Middle frontal gyrus (tissue), 1 donor: ENCODE data around the gene ADAMTS4.
A peak's percentile ranks its signal among the peaks of the same experiment; 100 is the strongest.

Source experiments
- DNase-seq: peaks from one replicate; pipeline ENCODE4 v3.0.0-alpha.2; 2015; ENCODE audit warnings: low spot score; ENCODE audit errors: extremely low spot score

Gene ADAMTS4

GRCh38 chr1:161220002-161220401, 21.1 kb upstream of the ADAMTS4 start:
- DNase-seq: no peak

DNA sequence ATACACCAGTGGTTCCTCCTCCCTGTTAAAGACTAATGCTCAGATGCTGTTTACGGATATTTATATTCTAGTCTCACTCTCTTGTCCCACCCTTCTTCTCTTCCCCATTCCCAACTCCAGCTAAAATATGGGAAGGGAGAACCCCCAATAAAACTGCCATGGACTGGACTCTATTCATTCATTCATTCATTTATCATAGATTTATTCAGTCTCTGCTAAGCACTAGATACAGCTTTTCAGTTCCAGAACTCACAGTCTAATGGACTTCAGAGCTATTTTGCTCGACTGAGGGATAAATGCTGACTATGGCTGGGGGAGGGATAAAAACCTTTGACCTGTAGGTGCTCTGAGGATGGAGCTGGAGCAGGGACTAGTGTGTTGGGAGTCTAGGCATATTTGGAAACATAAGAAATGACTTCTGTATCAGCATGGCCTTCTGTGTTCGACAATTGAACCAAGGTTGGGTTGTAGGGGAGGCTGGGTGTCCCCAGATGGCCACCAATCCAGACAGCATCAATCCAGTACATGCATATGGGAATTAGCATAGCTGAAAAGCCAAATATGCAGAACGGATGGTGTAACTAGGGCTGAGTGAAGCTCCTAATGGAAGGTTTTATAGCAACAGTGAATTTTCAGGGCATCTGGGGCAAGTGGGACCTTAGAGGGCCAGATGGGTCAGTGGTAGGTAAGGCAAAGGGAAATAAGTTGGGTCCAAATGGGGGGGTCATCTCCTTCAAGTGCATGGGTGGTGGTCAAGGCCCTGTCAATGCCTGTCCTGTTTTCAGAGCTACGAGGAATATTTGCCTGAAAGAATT, 20.4 kb upstream of the ADAMTS4 start:
- no peak for DNase-seq

- DNase-seq: no peak
These were observed 19.6 kb upstream of the ADAMTS4 start for GRCh38 chr1:161218301-161219077.

GRCh38 chr1:161217831-161218230, 19.0 kb upstream of the ADAMTS4 start:
- no peak for DNase-seq

DNA sequence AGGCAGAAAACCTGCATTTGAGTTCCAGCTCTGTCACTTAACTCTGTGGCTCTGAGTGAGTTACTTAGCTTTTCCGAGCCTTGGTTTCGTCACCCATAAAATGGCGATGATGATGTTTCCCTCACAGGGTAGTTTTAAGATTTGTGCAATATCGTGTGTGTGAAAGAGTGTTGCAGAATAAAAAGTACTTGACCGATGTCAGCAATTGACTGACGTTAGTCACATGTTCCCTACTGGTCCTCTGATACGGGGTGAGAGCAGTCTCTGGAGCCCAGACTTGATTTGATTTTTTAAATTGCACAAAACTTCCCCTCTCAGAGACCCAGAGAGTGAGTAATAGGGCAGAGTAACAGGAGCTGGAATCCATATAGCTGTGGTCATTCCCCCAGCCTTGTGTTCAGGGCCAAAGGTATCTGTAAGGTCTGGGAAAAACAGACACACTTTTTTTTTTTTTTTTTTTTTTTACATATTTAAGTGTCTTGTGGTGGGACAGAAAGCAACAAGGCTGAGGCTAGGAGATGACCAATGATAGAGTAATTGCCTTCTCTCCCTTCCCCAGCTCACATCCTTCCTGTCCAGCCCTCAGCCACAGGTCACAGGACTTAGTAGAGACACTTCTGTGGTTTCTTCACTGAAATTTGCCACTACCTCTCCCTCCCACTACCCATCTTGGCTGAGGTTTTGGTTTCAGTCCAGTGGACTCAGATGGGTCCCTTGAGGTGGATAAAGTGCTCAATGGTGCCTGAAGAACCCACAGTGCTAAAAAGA, 18.3 kb upstream of the ADAMTS4 start:
- no peak for DNase-seq

DNA sequence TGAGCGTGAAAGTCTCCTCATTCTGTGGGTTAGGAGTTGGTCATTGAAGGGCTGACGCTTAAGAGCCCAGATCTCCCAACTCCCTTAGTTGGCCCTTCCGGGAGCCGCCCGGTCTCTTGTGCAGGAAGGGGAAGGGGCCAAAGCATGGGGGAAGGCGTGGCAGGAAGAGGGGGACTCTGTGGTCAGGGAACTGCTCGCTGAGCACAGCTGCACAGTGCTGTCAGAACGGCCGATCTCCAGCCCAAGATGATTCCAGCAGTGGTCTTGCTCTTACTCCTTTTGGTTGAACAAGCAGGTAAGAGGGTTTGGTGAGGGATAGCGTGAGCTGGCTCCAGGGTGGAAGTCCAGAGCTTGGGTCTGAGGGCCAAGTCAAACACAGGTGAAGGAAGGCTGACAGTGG, 16.2 kb upstream of the ADAMTS4 start, which contains the start of gene FCER1G:
TSS of gene FCER1G (plus strand) at position 220 of the 400 bp plus-strand sequence. CDS start at position 247, 27 bp downstream.
- DNase-seq: no peak

DNA sequence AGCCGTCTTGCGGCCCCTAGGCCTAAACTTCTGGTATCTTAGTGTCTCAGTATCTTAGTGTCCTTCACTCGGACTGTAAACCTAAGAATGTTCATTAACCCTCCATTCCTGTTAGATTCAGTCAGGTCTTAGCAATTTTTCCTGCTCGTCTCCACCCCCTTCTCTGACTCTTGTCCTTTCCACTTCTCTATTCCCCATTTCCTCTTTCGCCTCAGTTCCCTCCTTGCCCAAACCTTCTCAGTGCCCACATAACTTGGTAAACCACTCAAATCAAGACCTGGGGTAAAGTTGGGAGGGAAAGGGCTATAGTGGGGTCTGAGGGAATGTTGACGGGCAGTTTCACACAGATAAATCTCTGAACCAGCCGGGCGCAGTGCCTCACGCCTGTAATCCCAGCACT, 15.5 kb upstream of the ADAMTS4 start:
- no peak for DNase-seq

- peak; percentile 62 for DNase-seq
These were observed 11.0 kb upstream of the ADAMTS4 start for GRCh38 chr1:161209790-161210409.

DNA sequence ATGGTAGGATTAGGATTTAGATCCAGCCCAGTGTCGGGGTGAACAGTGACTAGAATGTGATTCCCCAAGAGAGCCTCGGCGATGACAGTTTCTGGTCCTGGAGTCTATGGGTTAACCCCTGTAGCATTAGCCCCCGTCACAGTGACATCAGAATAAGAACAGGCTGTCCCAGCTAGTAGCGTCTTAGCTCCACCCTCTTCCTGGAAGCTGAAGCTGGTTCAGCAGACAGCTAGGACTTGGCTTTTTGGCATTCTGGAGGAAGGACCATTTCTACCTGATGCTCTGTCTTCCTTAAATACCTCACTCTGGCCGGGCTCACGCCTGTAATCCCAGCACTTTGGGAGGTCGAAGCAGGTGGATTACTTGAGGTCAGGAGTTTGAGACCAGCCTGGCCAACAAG, 8.3 kb upstream of the ADAMTS4 start:
- no peak for DNase-seq

GRCh38 chr1:161206411-161207140, 7.7 kb upstream of the ADAMTS4 start:
- DNase-seq: no peak

DNA sequence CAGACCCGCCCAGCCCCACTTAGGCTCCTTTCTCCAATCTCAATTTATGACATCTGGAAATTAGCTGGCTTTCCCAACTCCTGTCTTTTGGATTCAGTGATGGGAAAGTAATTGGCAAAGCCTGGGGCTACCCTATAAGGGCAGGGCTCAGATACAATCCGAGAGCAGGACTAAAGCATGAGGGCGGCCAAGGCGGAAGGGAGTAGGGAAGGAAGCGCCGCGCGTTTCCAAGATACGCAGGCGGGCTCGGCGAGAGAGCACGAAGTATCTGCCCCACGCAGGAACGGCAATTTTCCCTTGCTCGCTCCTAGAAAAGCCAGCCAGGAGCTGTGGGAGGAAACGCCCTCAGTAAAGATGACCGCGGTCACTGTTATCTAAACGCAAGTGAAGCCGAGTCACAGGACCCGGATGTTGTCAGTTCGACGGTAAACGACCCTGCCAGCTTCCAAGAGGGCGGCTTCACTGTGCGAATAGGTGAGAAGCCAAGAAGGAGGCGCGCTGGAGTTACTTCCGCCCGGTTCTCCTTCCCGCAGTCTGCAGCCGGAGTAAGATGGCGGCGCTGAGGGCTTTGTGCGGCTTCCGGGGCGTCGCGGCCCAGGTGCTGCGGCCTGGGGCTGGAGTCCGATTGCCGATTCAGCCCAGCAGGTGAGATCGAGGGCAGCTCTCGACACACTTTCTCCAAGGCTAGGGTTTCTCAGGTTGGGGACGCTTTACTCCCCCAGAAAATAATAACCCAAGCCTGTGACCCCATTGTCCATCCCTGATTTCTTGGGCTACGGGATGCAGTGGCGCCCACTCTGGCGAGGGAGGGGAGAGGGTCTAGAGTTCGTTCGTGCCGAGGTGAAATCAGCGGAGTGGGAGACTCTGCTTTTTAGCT, 3.2 kb upstream of the ADAMTS4 start, which contains the start of gene NDUFS2:
TSS of gene NDUFS2 (plus strand) at position 532 of the 877 bp plus-strand sequence. CDS start at position 551, 19 bp downstream.
- DNase-seq: peak; percentile 100

- no peak for DNase-seq
These were observed 2.4 kb upstream of the ADAMTS4 start for GRCh38 chr1:161200992-161201835.

GRCh38 chr1:161200421-161200991, 1.7 kb upstream of the ADAMTS4 start:
- DNase-seq: peak; percentile 58

- no peak for DNase-seq
These were observed 769 bp upstream of the ADAMTS4 start for GRCh38 chr1:161199506-161200139.

DNA sequence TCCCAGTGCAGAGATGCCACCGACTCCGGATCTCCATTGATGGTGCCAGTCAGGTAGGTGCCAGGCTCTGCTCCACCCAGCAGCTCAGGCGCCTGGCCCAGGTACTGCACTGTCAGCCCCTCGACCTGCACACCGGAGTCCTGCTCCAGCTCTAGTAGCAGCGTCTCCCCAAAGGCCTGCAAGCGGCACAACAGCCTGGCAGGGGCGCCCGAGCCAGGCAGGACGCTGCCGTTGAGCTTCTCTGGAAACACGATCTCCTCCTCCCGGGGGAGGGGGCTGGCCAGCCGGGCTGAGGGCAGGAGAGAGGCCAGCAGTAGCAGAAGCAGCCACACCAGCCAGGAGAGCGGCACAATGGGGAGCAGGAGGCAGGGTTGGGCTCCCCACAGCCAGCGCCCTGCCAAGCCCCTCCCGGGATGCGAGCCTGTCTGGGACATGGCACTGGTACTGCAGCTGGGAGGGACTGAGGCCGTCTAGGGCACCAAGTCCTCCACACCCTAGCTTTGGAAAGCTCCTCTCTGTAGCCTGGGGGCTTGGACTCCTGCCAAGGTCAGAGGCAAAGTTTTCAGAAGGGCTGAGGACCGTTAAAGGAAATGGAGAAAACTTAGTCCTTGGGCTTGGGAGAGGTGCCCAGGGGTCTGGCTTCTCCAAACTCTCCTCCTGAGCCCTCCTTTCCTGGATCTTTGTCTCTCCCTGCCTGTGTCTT, 509 bp downstream of the ADAMTS4 start:
- DNase-seq: no peak

DNA sequence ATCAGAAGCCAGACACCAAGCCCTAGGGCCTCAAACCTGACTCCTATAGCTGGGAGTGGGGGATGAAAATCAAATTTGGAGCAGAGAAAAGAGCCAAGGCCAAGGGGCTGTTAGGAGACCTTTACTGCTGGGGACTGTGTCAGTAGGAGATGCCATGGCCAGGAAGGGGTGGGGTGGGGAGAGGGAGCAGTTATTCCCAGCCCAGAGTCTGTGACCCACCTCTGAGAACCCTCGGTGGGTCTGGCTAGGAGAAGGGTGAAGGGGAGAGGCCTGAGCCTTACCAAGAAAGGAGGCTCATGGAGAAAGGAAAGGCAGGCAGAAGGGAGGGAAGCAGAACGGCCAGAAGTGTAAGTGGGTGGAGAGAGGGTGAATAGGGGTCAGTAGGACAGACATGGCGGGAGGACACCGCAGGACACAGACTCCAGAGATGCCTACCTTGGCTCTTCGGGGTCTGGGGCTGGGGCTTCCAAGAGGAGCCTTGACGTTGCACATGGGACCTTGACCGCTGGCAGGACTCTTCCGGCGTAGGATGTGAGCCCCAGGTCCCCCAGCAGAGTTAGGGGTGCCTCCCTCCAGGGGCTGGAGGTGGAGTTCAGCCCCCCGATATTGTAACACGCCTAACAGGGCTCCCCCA, 1.2 kb downstream of the ADAMTS4 start:
- no peak for DNase-seq
